Effector memory CD4-positive, alpha-beta T cell (primary cell): ENCODE data around the gene TMEM138.

ENCODE experiments used
- DNase-seq, 3 donors: peaks; one replicate each; pipeline ENCODE4 v3.0.0-alpha.2; 2020
- H3K27ac ChIP-seq: 2 replicates; pipeline ENCODE4 v1.7.0; 2013; ENCODE audit warnings: mild to moderate bottlenecking, low read length, moderate library complexity; ENCODE audit not compliant: insufficient read depth, poor library complexity, severe bottlenecking
- H3K27me3 ChIP-seq: replicated peaks from 2 replicates; pipeline ENCODE4 v1.7.0; 2013; ENCODE audit warnings: mild to moderate bottlenecking, low read length; ENCODE audit not compliant: insufficient read depth, control insufficient read depth, poor library complexity, severe bottlenecking
- H3K36me3 ChIP-seq: 2 replicates; pipeline ENCODE4 v1.7.0; 2013; ENCODE audit warnings: mild to moderate bottlenecking, low read length, moderate library complexity; ENCODE audit not compliant: control insufficient read depth, insufficient read depth
- H3K4me1 ChIP-seq: 2 replicates; pipeline ENCODE4 v1.7.0; 2013; ENCODE audit warnings: low read length, mild to moderate bottlenecking; ENCODE audit not compliant: control insufficient read depth, insufficient read depth, poor library complexity, severe bottlenecking
- H3K4me3 ChIP-seq: 2 replicates; pipeline ENCODE4 v1.7.0; 2013; ENCODE audit warnings: low read length, low read depth, mild to moderate bottlenecking; ENCODE audit not compliant: insufficient read depth, poor library complexity, severe bottlenecking
- H3K9me3 ChIP-seq: 2 replicates; pipeline ENCODE4 v1.7.0; 2013; ENCODE audit warnings: mild to moderate bottlenecking, low read length, moderate library complexity; ENCODE audit not compliant: control insufficient read depth

TMEM138 gene

DNA sequence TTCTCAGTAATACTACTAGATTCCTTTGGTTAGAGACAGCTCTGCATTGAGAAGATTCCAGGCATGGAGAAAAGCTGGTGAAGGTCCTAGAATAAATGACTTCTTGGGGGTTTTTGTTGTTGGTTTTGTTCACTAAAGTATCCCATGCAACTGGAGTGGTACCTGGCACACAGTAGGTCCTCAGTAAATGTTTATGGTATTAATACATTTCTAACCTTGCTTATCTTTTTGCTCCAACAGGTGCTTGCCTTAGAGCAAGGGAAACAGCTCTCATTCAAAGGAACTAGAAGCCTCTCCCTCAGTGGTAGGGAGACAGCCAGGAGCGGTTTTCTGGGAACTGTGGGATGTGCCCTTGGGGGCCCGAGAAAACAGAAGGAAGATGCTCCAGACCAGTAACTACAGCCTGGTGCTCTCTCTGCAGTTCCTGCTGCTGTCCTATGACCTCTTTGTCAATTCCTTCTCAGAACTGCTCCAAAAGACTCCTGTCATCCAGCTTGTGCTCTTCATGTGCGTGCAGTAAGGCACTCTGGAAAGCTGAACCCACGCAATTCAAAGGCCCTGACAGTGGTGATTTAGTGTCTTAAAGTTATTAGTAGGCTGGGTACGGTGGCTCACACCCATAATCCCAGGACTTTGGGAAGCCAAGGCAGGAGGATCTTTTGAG lies 2.0 kb downstream of the TMEM138 start:
- no peaks in the 10 kb centered on the region for H3K27me3 ChIP-seq
- H3K9me3 ChIP-seq = no peaks in the 10 kb centered on the region
- no peak for DNase-seq
- no peak overlapping the region for H3K27ac ChIP-seq
- H3K36me3 ChIP-seq = peaks cover 44% of the 10 kb centered on the region
- no peak overlapping the region for H3K4me3 ChIP-seq
- peaks cover 11% of the 10 kb centered on the region for H3K4me1 ChIP-seq

DNA sequence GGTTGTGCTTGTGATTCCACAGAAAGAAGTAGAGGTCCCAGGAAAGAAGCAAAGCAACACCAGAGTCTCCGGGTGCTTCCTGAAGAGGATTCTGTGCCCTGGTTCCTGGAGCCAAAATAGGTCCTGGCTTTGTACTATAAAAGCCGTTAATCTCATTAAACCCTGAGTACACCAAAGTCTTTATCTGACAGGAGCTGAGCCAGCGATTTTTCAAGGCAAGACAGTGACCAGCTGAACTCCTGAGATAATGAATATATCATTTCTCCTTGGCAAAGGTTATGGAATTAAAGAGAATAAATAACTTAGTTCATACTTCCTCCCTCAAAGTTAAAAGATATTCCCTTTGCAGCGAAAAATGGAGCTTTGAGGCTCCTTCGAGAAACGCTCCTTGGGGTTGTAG lies 5.2 kb downstream of the TMEM138 start:
- no peaks in the 10 kb centered on the region for H3K27me3 ChIP-seq
- H3K27ac ChIP-seq = no peak overlapping the region
- H3K4me1 ChIP-seq = peaks cover 4% of the 10 kb centered on the region
- H3K36me3 ChIP-seq = peaks cover 56% of the 10 kb centered on the region
- no peak overlapping the region for H3K4me3 ChIP-seq
- no peaks in the 10 kb centered on the region for H3K9me3 ChIP-seq
- no peak for DNase-seq

DNA sequence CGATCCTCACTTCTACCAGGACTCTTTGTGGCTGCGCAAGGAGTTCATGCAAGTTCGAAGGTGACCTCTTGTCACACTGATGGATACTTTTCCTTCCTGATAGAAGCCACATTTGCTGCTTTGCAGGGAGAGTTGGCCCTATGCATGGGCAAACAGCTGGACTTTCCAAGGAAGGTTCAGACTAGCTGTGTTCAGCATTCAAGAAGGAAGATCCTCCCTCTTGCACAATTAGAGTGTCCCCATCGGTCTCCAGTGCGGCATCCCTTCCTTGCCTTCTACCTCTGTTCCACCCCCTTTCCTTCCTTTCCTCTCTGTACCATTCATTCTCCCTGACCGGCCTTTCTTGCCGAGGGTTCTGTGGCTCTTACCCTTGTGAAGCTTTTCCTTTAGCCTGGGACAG lies 6.5 kb downstream of the TMEM138 start:
- DNase-seq = no peak
- Histone ChIP-seq H3K27ac (no peak overlapping the region), H3K36me3 (peaks cover 56% of the 10 kb centered on the region), H3K27me3 (no peaks in the 10 kb centered on the region), H3K4me1 (no peaks in the 10 kb centered on the region), H3K4me3 (no peak overlapping the region), H3K9me3 (no peaks in the 10 kb centered on the region)

DNA sequence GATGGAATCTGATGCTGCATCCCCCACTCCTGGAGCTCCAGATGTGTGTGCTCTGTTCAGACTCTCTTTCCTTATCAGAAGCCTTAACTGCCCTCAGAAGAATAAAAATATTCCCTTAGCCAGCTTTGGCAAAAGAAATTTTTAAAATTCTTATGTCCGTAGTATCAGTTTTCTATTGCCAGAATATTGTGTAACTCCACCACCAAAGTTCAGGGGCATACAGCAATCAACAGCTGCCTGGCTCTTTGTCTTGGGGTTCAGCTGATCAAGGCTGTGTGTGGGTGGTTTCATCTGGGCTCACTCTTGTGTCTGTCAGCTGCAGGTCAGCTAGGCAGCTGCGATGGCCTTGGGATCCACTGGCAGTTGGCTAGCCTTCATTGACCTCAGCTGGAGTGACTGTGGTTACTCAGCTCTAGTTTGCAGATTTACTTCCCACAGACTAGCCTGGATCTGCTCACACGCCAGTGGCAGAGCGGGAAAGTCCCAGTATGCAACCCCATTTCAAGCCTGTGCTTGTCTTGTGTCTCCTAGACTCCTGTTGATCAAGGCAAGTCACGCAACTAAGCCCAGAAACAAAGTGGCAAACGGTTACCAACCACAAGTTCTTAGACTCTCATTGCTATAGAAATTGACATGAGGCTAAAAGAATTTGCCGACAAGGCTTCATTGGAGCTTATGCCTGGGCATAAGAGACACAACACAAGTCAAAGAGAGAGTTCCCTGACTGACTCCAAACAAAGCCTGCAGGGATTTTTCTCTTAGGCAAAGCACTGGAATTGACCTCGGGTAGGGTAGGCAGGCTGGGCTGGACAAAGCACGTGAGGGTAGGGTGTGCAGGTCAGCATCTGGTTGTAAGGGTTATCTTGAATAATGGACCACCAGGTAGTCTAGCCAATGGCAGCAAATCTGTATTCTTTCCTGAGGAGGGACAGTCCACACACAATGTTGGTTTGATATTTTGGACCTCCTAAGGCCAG lies 7.5 kb downstream of the TMEM138 start:
- peaks cover 51% of the 10 kb centered on the region for H3K36me3 ChIP-seq
- H3K27ac ChIP-seq = no peak overlapping the region
- no peaks in the 10 kb centered on the region for H3K27me3 ChIP-seq
- H3K4me3 ChIP-seq = no peak overlapping the region
- no peaks in the 10 kb centered on the region for H3K9me3 ChIP-seq
- DNase-seq = no peak
- H3K4me1 ChIP-seq = no peaks in the 10 kb centered on the region

DNA sequence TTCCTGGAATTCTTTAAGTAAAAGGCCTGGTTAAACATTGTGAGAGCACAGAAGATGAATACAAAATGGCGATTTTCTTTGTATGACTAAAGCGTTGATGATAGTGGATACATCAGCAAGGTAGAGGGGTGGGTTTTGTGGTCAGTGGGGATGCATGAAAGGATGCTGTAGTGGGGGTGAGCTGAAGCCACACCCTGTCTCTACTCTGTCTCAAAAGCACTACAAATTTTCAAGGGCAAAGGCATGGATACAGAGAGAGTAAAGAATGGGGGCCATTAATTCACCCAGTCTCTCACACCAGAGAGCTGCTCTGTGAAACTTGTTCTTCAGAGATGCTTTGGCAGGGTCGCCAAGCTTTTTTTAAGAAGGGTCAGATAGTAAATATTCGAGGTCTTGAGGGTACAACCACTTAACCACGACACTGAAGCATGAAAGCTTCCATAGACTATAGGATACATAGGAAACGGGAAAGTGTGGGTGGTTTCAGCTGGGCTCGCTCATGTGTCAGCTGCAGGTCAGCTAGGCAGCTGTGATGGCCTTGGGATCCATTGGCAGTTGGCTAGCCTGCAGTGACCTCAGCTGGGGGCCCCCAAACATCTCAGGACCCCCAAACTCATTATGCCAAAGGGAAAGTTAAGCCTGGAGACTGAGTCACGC lies 8.3 kb downstream of the TMEM138 start:
- Histone ChIP-seq H3K4me1 (no peaks in the 10 kb centered on the region), H3K4me3 (no peak overlapping the region), H3K36me3 (peaks cover 47% of the 10 kb centered on the region), H3K9me3 (no peaks in the 10 kb centered on the region), H3K27me3 (no peaks in the 10 kb centered on the region), H3K27ac (no peak overlapping the region)
- no peak for DNase-seq

DNA sequence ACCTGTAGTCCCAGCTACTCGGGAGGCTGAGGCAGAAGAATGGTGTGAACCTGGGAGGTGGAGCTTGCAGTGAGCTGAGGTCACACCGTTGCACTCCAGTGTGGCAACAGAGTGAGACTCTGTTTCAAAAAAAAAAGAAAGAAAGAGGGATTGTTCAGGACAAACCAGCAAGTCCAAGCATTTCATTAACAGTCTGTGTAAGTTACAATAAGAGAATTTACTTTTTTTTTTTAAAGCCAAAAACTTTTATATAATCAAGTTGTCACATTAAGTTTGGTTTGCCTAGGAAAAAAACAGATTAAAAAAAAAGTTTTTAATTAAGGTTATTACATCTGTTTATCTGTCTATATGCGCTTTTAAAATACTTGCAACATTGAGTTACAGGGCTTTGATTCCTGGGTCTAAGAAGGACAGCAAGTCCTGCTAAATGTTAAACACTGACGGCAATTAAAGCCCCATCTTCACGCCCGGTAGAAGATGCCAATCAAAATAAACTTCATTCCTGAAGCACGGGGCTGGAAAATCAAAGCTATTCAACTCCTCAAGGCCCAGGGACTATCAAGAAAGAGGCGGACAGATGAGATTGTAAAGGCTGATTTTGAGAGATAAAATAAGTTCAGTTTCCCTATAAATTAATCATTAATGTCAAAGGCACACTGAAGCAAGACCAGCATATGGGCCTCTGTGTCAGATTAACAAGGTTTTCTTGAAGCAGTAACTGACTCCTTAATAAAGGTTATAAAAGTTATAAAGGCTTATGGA lies 10.7 kb downstream of the TMEM138 start:
- H3K36me3 ChIP-seq = peaks cover 23% of the 10 kb centered on the region
- DNase-seq = no peak
- no peak overlapping the region for H3K4me3 ChIP-seq
- H3K27ac ChIP-seq = no peak overlapping the region
- no peaks in the 10 kb centered on the region for H3K27me3 ChIP-seq
- H3K4me1 ChIP-seq = no peaks in the 10 kb centered on the region
- no peaks in the 10 kb centered on the region for H3K9me3 ChIP-seq

DNA sequence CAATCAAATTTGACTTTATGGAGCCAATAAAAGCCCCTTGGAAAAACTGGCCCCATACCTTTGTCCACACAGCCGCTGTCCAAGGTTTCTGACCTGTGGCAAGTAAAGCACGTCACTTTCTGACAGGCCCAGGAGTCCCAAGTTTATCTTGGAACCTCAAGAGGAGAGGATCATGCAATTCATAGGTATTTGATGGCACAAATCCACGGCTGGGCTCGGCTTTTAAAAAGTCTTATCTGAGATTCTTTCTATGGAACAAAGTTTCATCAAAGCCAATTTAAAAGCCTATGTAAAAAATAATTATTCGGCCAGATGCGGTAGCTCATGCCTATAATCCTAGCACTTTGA lies 13.6 kb downstream of the TMEM138 start:
- H3K4me3 ChIP-seq = no peak overlapping the region
- no peaks in the 10 kb centered on the region for H3K36me3 ChIP-seq
- no peaks in the 10 kb centered on the region for H3K9me3 ChIP-seq
- no peak overlapping the region for H3K27ac ChIP-seq
- H3K4me1 ChIP-seq = no peaks in the 10 kb centered on the region
- no peak for DNase-seq
- no peaks in the 10 kb centered on the region for H3K27me3 ChIP-seq

DNA sequence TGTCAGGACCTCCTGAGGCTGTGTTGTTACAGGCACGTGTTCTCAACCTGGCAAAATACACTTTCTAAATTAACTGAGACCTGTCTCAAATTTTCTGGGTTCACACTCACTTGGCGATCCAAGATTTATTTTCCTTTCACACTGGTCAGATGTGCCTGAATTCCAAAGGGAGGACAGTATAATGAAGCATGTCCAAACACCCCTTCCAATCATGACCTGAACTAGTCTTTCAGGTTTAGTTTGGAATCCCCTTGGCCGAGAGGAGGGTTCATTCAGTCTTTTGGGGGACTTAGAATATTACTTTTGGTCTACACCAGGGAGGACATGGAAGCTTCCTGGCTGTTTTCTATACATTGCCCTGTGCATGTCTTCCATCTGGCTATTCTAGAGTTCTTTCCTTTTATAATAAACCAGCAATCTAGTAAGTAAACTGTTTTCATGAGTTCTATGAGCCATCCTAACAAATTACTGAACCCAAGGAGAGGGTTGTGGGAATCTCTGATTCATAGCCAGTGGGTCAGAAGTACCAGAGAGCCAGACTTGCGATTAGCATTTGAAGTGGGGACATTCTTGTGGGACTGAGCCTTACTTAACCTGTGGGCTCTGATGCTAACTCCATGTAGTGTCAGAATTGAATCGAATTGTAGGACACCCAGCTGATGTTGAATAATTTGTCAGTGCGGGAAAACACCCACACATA lies 15.4 kb downstream of the TMEM138 start:
- Histone ChIP-seq H3K36me3 (no peaks in the 10 kb centered on the region), H3K4me3 (no peak overlapping the region), H3K27ac (no peak overlapping the region), H3K27me3 (no peaks in the 10 kb centered on the region), H3K4me1 (no peaks in the 10 kb centered on the region), H3K9me3 (no peaks in the 10 kb centered on the region)
- no peak for DNase-seq

DNA sequence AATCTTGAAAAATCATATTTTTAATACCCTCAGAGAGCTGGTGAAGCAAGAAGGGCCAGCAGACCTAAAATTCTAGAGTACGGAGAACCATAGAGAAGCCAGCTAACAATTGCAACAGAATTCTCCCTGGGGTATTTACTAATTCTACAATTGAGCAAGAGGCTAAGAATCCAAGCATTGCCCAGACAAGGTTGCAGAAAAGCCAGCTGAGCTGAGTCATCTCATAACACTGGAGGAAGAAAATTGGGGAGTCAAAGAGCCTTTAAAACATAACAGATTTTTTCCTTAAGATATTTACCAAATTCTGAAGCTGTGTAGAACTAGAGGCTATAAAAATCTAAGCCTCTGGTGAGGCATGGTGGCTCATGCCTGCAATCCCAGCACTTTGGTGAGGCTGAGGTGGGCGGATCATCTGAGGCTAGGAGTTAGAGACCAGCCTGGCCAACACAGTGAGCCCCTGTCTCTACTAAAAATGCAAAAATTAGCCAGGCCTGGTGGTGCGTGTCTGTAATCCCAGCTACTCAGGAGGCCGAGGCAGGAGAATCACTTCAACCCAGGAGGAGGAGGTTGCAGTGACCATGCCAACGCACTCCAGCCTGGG lies 16.6 kb downstream of the TMEM138 start:
- Histone ChIP-seq H3K36me3 (no peaks in the 10 kb centered on the region), H3K9me3 (no peaks in the 10 kb centered on the region), H3K4me3 (no peak overlapping the region), H3K27ac (no peak overlapping the region), H3K27me3 (no peaks in the 10 kb centered on the region), H3K4me1 (no peaks in the 10 kb centered on the region)
- DNase-seq = no peak
